C4-2B (cell line): ENCODE results near the gene MICU2.

ENCODE experiments used
- ZFX ChIP-seq: fragments of 450-650 bp; IDR thresholded peaks from 2 replicates; pipeline ENCODE4 v1.6.1; 2017
- TF ChIP-seq, protein P1 (sequence below): fragments of 450-650 bp; conservative IDR thresholded peaks from 2 replicates; pipeline ENCODE4 v1.5.1; 2017; ENCODE audit warnings: mild to moderate bottlenecking

DNA sequence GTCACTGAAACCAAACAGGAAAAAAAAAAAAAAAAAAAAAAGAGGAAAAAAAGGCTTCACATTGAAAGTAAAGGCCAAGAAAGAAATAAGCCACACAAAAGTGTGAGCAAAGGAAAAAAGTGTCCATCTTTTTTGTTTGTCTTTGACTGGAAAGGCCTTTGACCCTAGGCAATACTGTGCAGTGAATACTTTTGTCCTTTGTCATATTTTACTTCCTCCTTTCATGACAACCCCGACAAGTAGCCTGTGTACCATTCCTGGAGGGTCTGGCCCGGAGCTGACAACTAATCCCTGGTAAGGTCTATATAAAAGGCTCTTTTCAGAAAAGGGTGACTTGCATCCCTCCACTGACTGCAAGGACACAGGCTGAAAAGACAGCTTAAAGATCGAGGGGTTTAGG, 12.9 kb upstream of the MICU2 start:
- TF ChIP-seq, protein P1, sequence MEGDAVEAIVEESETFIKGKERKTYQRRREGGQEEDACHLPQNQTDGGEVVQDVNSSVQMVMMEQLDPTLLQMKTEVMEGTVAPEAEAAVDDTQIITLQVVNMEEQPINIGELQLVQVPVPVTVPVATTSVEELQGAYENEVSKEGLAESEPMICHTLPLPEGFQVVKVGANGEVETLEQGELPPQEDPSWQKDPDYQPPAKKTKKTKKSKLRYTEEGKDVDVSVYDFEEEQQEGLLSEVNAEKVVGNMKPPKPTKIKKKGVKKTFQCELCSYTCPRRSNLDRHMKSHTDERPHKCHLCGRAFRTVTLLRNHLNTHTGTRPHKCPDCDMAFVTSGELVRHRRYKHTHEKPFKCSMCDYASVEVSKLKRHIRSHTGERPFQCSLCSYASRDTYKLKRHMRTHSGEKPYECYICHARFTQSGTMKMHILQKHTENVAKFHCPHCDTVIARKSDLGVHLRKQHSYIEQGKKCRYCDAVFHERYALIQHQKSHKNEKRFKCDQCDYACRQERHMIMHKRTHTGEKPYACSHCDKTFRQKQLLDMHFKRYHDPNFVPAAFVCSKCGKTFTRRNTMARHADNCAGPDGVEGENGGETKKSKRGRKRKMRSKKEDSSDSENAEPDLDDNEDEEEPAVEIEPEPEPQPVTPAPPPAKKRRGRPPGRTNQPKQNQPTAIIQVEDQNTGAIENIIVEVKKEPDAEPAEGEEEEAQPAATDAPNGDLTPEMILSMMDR, result no peak
- no peak for TF ChIP-seq ZFX
